Left cardiac atrium (tissue), 4 donors: Measurements from ENCODE around the gene UBE2C. TPM values are rescaled to one million over a fixed set of nuclear protein-coding genes. Genes with fewer than 3 reads are reported as not detected.
"Not testable (repeated sequence)": the region's sequence is repeated elsewhere in the genome, so short reads cannot be mapped to it uniquely, and the experiment has no call there.

ENCODE experiments used
- ATAC-seq, 2 donors: fragments of 200-7000 bp; cut with Tn5 transposase; one replicate each; pipeline ENCODE4 v1.9.1; 2020; ENCODE audit warnings: mild to moderate bottlenecking in 2 of 2, moderate library complexity in 2 of 2
- DNase-seq: peaks from one replicate; pipeline ENCODE4 v3.0.0-alpha.2; 2020
- intact Hi-C, 2 donors: fragments of 100-400 bp; cut with DNase I; formaldehyde crosslinking; loops; one replicate each; pipeline versions ENCODE4 v1.14.1 to v1.15.1; 2022 to 2023
- total RNA-seq, 2 donors: library from RNA; stranded (reverse); fragmentation: NEBNext Ultra II Directional; extraction: Animal tissue kit (Norgen Biotek cat#: 25700); gene quantifications; one replicate each; pipeline ENCODE4 v1.2.1, GENCODE V29; 2021
- donor health status: DM: no; HTN: yes; CAD: no.
- donor health status: DM: no; HTN: yes; CAD: no; lungs with severe emphysema.
- donor health status: DM: yes; HTN: yes; CAD: no.
- donor health status: Dilated cardiomyopathy.

Gene UBE2C
- total RNA-seq, 2 donors from 2014 or later, result 0.73 to 1.6 TPM

DNA sequence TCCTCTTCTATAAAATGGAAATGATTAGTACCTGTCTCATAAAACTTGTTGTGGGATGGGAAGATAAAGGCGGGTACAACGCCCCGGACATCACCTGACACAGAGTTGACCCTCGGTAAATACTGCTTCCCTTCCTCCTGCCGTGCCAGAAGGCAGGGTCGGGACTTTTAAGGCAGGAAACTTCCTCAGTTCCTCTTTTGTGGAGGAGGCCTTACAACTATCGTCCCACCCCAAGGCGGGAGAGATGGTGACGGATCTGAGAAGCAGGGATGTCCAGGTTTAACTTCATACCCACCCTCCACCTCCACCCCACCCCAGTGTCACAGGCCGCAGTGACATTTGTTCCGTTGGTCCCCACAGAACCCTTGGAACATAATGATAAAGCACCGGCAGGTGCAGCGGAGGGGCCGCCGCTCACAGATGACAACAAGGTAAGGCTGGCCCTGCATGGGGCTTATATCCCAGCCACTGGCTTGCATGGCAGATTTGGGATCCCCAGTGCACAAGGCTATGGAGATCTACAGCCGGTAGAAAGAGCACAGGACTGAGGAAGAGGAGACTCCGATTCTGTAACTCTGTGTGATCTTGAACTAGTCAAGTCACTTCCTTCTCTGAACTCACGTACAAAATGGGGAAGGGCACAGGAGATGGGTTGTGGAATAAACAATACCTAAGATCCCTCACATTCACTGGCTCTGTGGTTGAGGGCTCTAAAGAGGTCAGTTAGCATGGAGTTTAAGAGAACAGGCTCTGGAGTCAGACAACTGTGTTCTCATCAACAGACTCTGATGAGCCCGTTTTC lies 19.9 kb upstream of the UBE2C start:
- ATAC-seq (peak; percentile 23 to 35), DNase-seq (no peak)
- intact Hi-C loops, result no loop called here

DNA sequence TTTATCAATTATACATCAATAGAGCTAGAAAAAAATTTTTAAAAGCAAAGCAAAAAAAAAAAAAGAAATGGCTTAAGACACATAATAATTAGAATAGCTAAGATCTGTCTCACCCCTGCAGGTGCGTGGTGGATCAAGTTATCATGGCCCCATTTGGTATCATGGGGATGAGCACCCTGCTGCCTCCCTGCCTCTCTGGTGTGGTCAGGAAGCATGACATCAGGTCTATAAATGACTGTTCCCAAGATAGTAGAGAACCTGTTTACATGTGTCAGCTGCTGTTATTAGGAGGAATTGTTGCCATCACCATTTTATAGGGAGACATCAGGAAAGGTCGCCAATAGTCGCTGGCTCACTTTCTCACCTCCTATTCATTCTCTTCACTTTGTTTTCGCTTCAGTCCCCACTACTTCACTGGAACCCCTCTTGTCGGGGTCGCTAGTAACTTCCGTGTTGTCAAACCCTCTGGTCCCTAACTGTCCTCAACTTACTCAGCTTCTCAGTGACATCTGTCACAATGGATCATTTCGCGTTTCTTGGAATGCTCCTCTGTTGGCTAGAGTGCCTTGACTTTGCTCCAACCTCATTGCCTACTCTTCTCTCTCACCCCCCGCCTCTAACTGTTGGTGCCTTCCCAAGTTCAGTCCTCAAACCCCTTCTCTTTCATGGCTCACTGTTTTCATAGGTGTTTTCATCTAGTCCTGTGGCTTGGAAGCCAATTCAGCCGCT lies 15.9 kb upstream of the UBE2C start:
- intact Hi-C loops, result no loop called here
- ATAC-seq, result no peak
- no peak for DNase-seq

GRCh38 chr20:45797510-45797909 lies 14.9 kb upstream of the UBE2C start:
- intact Hi-C loops, DNase-seq, ATAC-seq: not testable (repeated sequence)

- DNase-seq, ATAC-seq, intact Hi-C loops: not testable (repeated sequence)
Observed at GRCh38 chr20:45797955-45798354, 14.5 kb upstream of the UBE2C start.

GRCh38 chr20:45798935-45799642 lies 13.4 kb upstream of the UBE2C start:
- peak; percentile 44 for DNase-seq
- intact Hi-C loops, result no loop called here
- peak; percentile 81 to 86 for ATAC-seq

GRCh38 chr20:45801851-45802250 lies 10.6 kb upstream of the UBE2C start:
- intact Hi-C loops, result no loop called here

GRCh38 chr20:45810191-45810970 lies 2.1 kb upstream of the UBE2C start:
- intact Hi-C loops, result no loop called here
- no peak for DNase-seq
- no peak for ATAC-seq

More at GRCh38 chr20:45801851-45802250, 10.6 kb upstream of the UBE2C start:
- ATAC-seq, result no peak
- DNase-seq, result no peak

- no peak for DNase-seq
- intact Hi-C loops, result no loop called here
- no peak for ATAC-seq
Observed at GRCh38 chr20:45813006-45813340, 529 bp downstream of the UBE2C start.

DNA sequence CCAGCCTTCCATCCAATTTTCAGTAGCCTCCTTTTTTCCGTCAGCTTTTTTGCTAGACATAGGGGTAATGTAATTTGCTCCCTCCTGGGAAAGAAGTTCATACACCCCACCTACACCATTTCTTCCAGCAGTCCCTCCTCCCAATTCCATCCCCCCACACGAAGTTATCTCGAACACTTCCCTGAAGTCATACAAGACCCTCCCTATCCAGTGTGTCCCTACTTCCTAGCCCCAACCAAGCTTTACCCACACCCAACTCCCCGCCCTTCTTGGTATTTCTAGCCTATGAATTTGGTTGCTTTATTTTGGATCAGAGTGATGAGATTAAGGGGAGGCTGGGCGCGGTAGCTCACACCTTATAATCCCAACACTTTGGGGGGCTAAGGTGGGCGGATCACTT lies 1.0 kb downstream of the UBE2C start:
- ATAC-seq (no peak), DNase-seq (no peak)
- intact Hi-C loops, result no loop called here

DNA sequence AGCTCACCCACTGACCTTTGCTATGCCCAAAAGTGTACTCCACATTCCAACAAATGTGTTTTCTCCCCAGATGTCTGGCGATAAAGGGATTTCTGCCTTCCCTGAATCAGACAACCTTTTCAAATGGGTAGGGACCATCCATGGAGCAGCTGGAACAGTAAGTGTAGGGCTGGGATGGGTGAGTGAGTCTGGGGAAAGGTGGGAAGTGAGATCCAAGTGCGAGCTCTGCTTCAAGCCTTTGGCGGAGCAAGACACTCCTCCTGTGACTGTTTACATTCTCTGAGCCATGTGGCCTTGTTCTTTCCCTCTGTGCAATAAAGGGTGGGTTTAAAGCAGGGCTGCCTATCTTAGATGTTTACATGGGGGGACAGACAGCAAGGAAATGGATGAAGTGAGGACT lies 1.9 kb downstream of the UBE2C start:
- intact Hi-C loops, result no loop called here
- no peak for DNase-seq
- no peak for ATAC-seq

DNA sequence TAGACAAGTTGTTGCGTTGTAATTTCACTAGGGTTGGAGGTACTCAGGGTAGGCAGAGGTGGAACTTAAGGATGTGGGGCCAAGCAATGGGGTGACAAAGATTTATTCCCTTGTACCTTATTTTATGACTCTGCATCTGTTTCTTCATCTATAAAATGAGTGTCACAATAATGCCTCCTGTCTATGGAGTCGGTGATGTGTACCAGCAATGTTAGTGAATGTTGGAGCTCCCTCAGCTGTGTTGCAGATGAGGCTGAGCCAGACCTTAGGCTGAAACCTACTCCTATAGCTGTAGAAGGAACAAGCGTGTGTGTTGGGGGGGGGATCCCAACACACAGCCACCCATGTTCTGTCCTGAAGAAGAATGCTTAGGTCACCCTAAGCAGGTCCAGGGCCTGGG lies 4.5 kb downstream of the UBE2C start:
- intact Hi-C loops, result no loop called here
- DNase-seq, result no peak
- no peak for ATAC-seq

- no peak for DNase-seq
- peak in 1 of 2 donors; percentile 46 for ATAC-seq
- intact Hi-C loops, result no loop called here
Observed at GRCh38 chr20:45817376-45818194, 5.1 kb downstream of the UBE2C start.

DNA sequence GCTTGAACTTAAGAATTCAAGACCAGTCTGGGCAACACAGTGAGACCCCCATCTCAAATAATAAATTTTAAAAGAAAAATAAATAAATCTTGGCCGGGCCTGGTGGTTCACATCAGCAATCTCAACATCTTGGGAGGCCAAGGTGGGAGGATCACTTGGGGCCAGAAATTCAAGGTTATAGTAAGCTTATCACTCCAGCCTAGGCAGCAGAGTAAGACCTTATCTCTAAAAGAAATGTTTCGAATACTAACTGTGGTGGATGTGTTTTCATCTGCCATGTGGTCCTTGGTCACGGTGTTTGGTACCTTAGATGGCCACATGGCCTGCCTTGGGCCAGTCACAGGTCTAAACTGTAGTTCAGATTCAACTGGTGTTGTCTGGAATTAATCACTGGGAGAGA lies 5.8 kb downstream of the UBE2C start:
- intact Hi-C loops, result no loop called here
- no peak for ATAC-seq
- no peak for DNase-seq

DNA sequence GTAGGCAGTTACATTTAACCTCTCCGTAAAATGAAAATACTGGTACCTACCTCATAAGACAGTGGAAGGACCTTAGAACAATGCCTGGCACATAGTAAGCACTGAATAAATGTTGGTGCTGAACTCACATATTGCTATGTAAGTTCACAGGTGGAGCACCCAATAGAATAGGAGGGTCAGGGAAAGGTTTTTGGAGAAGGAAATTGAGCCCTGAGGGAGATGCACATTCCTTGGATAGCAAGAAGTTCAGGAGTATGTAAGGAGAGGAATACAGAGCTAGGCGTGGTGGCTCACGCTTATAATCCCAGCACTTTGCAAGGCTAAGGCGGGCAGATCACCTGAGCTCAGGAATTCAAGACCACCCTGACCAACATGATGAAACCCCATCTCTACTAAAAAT lies 7.0 kb downstream of the UBE2C start:
- DNase-seq (no peak), ATAC-seq (no peak)
- intact Hi-C loops, result no loop called here

DNA sequence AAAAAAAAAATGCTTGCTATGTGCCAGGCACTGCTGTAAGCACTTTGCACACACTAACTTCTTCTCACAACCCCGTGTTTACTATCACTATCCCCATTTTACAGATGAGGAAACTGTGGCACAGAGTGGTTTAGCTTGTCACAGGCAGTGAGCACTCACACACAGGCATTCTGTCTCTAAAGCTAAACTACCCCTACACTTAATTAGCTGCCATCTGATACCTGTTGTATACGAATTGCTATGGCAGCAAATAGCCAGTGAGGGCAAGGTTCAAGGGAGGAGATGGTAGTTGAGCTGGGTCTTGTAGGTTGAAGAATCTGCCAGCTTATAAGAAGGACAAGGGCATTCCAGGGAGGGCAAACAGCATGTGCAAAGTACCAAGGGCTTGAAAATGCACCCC lies 9.5 kb downstream of the UBE2C start:
- intact Hi-C loops, result loop anchor here (5.0 to 10.0 kb wide), 2 partner anchors 133 to 140 kb away; no protein-coding TSS in a partner anchor
- no peak for DNase-seq

GRCh38 chr20:45822857-45823256 lies 10.4 kb downstream of the UBE2C start:
- DNase-seq, result no peak
- intact Hi-C loops, result loop anchor here (5.0 to 10.0 kb wide), 2 partner anchors 132 to 139 kb away; no protein-coding TSS in a partner anchor
- ATAC-seq, result peak in 1 of 2 donors; percentile 24

More for the DNA sequence above, 9.5 kb downstream of the UBE2C start:
- ATAC-seq, result no peak

GRCh38 chr20:45823949-45824835 lies 11.7 kb downstream of the UBE2C start:
- ATAC-seq (peak; percentile 60 to 66), DNase-seq (no peak)
- intact Hi-C loops, result loop anchor here (5.0 to 10.0 kb wide), 2 partner anchors 131 to 138 kb away; no protein-coding TSS in a partner anchor
